GM23338 (cell line): ENCODE results near the gene IL23R. TPM values are rescaled to one million over a fixed set of nuclear protein-coding genes. Genes with fewer than 3 reads are reported as not detected.

Source experiments
- ATAC-seq: fragments of 200-7000 bp; cut with Tn5 transposase; 3 replicates; pipeline ENCODE4 v1.9.1; 2020
- DNase-seq: peaks from one replicate; pipeline ENCODE4 v3.0.0-alpha.2; 2015; ENCODE audit warnings: low spot score
- H2AFZ ChIP-seq: fragments of 200-600 bp; sonication (generic); 2 replicates; pipeline ENCODE4 v1.8.0; 2016; ENCODE audit warnings: antibody characterized with exemption, mild to moderate bottlenecking, moderate library complexity
- H3F3A ChIP-seq: fragments of 200-600 bp; sonication (generic); replicated peaks from 2 replicates; pipeline ENCODE4 v1.8.0; 2017; ENCODE audit warnings: antibody characterized with exemption, mixed run types, low read depth
- H3K27ac ChIP-seq: fragments of 200-600 bp; sonication (generic); 2 replicates; pipeline ENCODE4 v1.6.1; 2016; ENCODE audit warnings: low read depth
- H3K27me3 ChIP-seq: fragments of 200-600 bp; sonication (generic); 2 replicates; pipeline ENCODE4 v1.8.0; 2016; ENCODE audit warnings: mild to moderate bottlenecking, mixed run types, moderate library complexity; ENCODE audit not compliant: insufficient read depth
- H3K36me3 ChIP-seq: fragments of 200-600 bp; sonication (generic); 2 replicates; pipeline ENCODE4 v1.8.0; 2016; ENCODE audit warnings: mild to moderate bottlenecking; ENCODE audit not compliant: insufficient read depth
- H3K4me1 ChIP-seq: fragments of 200-600 bp; sonication (generic); 2 replicates; pipeline ENCODE4 v1.8.0; 2016; ENCODE audit warnings: mild to moderate bottlenecking, moderate library complexity; ENCODE audit not compliant: insufficient read depth
- H3K4me2 ChIP-seq: fragments of 200-600 bp; sonication (generic); 2 replicates; pipeline ENCODE4 v1.7.1; 2017; ENCODE audit warnings: mixed run types
- H3K4me3 ChIP-seq: fragments of 200-600 bp; sonication (generic); 2 replicates; pipeline ENCODE4 v1.6.1; 2016; ENCODE audit warnings: mixed run types
- H3K79me2 ChIP-seq: fragments of 200-600 bp; sonication (generic); replicated peaks from 2 replicates; pipeline ENCODE4 v1.8.0; 2017; ENCODE audit warnings: mild to moderate bottlenecking; ENCODE audit not compliant: insufficient read depth
- H3K9me2 ChIP-seq: fragments of 200-600 bp; sonication (generic); 2 replicates; pipeline ENCODE4 v1.8.0; 2017; ENCODE audit not compliant: insufficient read depth
- H4K20me1 ChIP-seq: fragments of 200-600 bp; sonication (generic); replicated peaks from 2 replicates; pipeline ENCODE4 v1.8.0; 2017; ENCODE audit warnings: mild to moderate bottlenecking; ENCODE audit not compliant: insufficient read depth
- H3K27ac Mint-ChIP-seq: 2 replicates; pipeline ENCODE4 v1.8.0; 2020; ENCODE audit warnings: inconsistent platforms, mild to moderate bottlenecking, moderate library complexity, mixed read lengths
- H3K27me3 Mint-ChIP-seq: 3 replicates; pipeline ENCODE4 v1.8.0; 2022; ENCODE audit warnings: low read depth, mild to moderate bottlenecking, moderate library complexity, mixed read lengths, inconsistent platforms; ENCODE audit not compliant: insufficient read depth, poor library complexity
- H3K36me3 Mint-ChIP-seq: 3 replicates; pipeline ENCODE4 v1.8.0; 2021; ENCODE audit warnings: low read depth, mild to moderate bottlenecking, inconsistent platforms, moderate library complexity, mixed read lengths
- H3K4me1 Mint-ChIP-seq: 3 replicates; pipeline ENCODE4 v1.8.0; 2020; ENCODE audit warnings: mild to moderate bottlenecking, inconsistent platforms, mixed read lengths
- H3K4me3 Mint-ChIP-seq: 3 replicates; pipeline ENCODE4 v1.8.0; 2021; ENCODE audit warnings: moderate library complexity, mild to moderate bottlenecking, inconsistent platforms, mixed read lengths
- H3K9me3 Mint-ChIP-seq: 3 replicates; pipeline ENCODE4 v1.8.0; 2020; ENCODE audit warnings: moderate library complexity, mild to moderate bottlenecking, inconsistent platforms, mixed read lengths
- CREB1 ChIP-seq: fragments of 250-450 bp; sonication (Bioruptor Pico); IDR thresholded peaks from 2 replicates; pipeline ENCODE4 v1.5.0; 2020; ENCODE audit warnings: low read depth, mild to moderate bottlenecking, moderate library complexity
- EZH2 ChIP-seq: fragments of 200-600 bp; sonication (generic); IDR thresholded peaks from one replicate; pipeline ENCODE4 v1.8.0; 2017; ENCODE audit warnings: antibody characterized with exemption, mild to moderate bottlenecking, low read depth; ENCODE audit not compliant: unreplicated experiment
- EZH2phosphoT487 ChIP-seq: fragments of 200-600 bp; sonication (generic); IDR thresholded peaks from one replicate; pipeline ENCODE4 v1.8.1; 2018; ENCODE audit warnings: antibody characterized with exemption; ENCODE audit not compliant: unreplicated experiment
- JUNB ChIP-seq: IDR thresholded peaks from one replicate; pipeline ENCODE4 v1.6.1; 2016; ENCODE audit warnings: antibody characterized with exemption; ENCODE audit not compliant: unreplicated experiment
- POLR2AphosphoS5 ChIP-seq: IDR thresholded peaks from 2 replicates; pipeline ENCODE4 v1.6.1; 2016; ENCODE audit warnings: antibody characterized with exemption, low read depth
- STAT1 ChIP-seq: IDR thresholded peaks from one replicate; pipeline ENCODE4 v1.6.1; 2016; ENCODE audit warnings: antibody characterized with exemption; ENCODE audit not compliant: unreplicated experiment
- ZNF114 ChIP-seq: fragments of 250-450 bp; sonication (Bioruptor Pico); IDR thresholded peaks from 2 replicates; pipeline ENCODE4 v1.5.0; 2020; ENCODE audit warnings: mild to moderate bottlenecking, moderate library complexity
- ZNF331 ChIP-seq: fragments of 250-450 bp; sonication (Bioruptor Pico); IDR thresholded peaks from 2 replicates; pipeline ENCODE4 v1.5.0; 2020; ENCODE audit warnings: low read depth, mild to moderate bottlenecking, moderate library complexity
- polyA plus RNA-seq: library from polyadenylated mRNA; unstranded; fragments of >200 nt; fragmentation: Nextera tagmentation; extraction: Ambion mirVana; gene quantifications from 2 replicates; pipeline ENCODE4 v1.2.1, GENCODE V29; 2016
- total RNA-seq: library from RNA; depleted of rRNA; stranded (reverse); fragments of >200 nt; shearing (Covaris generic); gene quantifications from 2 replicates; pipeline ENCODE4 v1.2.3, GENCODE V29; 2014
- TF ChIP-seq, protein P1 (sequence below), 2 experiments: fragments of 200-600 bp in 1 of 2; sonication (generic) in 1 of 2; conservative IDR thresholded peaks; 2 replicates each; pipeline versions ENCODE4 v1.5.1 to v1.6.1; 2016 to 2017; ENCODE audit warnings: antibody characterized with exemption in 2 of 2, low read depth in 2 of 2, mild to moderate bottlenecking in 2 of 2, moderate library complexity in 1 of 2
- TF ChIP-seq, protein P2 (sequence below): IDR thresholded peaks from one replicate; pipeline ENCODE4 v1.6.1; 2018; ENCODE audit warnings: antibody characterized with exemption; ENCODE audit not compliant: unreplicated experiment
- TF ChIP-seq, protein P3 (sequence below): IDR thresholded peaks from 2 replicates; pipeline ENCODE4 v1.6.1; 2016; ENCODE audit warnings: antibody characterized with exemption

The IL23R gene
- total and polyA plus RNA-seq, 2 experiments from 2014 or later, result not detected

DNA sequence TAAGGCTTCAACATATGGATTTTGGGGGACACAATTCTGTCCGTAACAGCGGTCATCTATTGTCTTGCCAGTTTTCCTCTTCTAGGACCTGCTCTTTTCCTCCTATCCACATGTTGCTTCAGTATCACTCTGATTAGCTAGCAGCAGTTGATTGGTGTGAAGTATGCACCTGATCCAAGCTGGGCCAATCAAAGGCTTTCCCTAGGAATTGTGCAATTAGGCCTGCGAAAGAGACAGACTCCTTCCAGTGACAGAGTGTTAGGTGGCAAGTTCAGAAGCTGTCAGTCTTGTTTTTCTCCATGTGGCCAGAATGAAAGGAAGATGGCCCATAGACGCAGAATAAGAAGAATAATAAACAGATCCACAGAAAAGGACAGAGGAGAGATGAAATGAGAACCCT lies 107.3 kb downstream of the IL23R start:
- DNase-seq (no peak), ATAC-seq (no peak)
- Mint-ChIP-seq H3K27me3 (no peaks in the 10 kb centered on the region), H3K4me1 (no peaks in the 10 kb centered on the region), H3K27ac (no peak overlapping the region), H3K9me3 (peaks cover 19% of the 10 kb centered on the region), H3K4me3 (no peak overlapping the region), H3K36me3 (peaks cover 6% of the 10 kb centered on the region; the same call in 2 of the 3 replicates)
- no peaks in the 10 kb centered on the region for H3F3A ChIP-seq
- H3K4me2 ChIP-seq, result no peak overlapping the region
- H3K79me2 ChIP-seq, result no peaks in the 10 kb centered on the region
- H3K36me3 ChIP-seq, result no peaks in the 10 kb centered on the region
- H2AFZ ChIP-seq, result no peak overlapping the region
- H4K20me1 ChIP-seq, result no peaks in the 10 kb centered on the region
- no peaks in the 10 kb centered on the region for H3K4me1 ChIP-seq
- H3K4me3 ChIP-seq, result no peak overlapping the region
- H3K27ac ChIP-seq, result no peak overlapping the region
- H3K27me3 ChIP-seq, result no peaks in the 10 kb centered on the region
- 0 out of 2 replicates have a peak, but pooled peaks cover 6% of the 10 kb centered on the region for H3K9me2 ChIP-seq
- TF ChIP-seq CREB1 (CRISPR knock-in tag) (no peak), ZNF114 (CRISPR knock-in tag) (no peak), EZH2 (no peak), JUNB (no peak), ZNF331 (CRISPR knock-in tag) (no peak), STAT1 (no peak), POLR2AphosphoS5 (no peak), EZH2phosphoT487 (no peak)
- TF ChIP-seq, protein P1, sequence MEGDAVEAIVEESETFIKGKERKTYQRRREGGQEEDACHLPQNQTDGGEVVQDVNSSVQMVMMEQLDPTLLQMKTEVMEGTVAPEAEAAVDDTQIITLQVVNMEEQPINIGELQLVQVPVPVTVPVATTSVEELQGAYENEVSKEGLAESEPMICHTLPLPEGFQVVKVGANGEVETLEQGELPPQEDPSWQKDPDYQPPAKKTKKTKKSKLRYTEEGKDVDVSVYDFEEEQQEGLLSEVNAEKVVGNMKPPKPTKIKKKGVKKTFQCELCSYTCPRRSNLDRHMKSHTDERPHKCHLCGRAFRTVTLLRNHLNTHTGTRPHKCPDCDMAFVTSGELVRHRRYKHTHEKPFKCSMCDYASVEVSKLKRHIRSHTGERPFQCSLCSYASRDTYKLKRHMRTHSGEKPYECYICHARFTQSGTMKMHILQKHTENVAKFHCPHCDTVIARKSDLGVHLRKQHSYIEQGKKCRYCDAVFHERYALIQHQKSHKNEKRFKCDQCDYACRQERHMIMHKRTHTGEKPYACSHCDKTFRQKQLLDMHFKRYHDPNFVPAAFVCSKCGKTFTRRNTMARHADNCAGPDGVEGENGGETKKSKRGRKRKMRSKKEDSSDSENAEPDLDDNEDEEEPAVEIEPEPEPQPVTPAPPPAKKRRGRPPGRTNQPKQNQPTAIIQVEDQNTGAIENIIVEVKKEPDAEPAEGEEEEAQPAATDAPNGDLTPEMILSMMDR (conservative IDR thresholded peaks at IDR 0.05; ENCODE audit: low read depth in 2 of 2), result no peak
- TF ChIP-seq, protein P2, sequence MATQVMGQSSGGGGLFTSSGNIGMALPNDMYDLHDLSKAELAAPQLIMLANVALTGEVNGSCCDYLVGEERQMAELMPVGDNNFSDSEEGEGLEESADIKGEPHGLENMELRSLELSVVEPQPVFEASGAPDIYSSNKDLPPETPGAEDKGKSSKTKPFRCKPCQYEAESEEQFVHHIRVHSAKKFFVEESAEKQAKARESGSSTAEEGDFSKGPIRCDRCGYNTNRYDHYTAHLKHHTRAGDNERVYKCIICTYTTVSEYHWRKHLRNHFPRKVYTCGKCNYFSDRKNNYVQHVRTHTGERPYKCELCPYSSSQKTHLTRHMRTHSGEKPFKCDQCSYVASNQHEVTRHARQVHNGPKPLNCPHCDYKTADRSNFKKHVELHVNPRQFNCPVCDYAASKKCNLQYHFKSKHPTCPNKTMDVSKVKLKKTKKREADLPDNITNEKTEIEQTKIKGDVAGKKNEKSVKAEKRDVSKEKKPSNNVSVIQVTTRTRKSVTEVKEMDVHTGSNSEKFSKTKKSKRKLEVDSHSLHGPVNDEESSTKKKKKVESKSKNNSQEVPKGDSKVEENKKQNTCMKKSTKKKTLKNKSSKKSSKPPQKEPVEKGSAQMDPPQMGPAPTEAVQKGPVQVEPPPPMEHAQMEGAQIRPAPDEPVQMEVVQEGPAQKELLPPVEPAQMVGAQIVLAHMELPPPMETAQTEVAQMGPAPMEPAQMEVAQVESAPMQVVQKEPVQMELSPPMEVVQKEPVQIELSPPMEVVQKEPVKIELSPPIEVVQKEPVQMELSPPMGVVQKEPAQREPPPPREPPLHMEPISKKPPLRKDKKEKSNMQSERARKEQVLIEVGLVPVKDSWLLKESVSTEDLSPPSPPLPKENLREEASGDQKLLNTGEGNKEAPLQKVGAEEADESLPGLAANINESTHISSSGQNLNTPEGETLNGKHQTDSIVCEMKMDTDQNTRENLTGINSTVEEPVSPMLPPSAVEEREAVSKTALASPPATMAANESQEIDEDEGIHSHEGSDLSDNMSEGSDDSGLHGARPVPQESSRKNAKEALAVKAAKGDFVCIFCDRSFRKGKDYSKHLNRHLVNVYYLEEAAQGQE, result no peak
- TF ChIP-seq, protein P3, sequence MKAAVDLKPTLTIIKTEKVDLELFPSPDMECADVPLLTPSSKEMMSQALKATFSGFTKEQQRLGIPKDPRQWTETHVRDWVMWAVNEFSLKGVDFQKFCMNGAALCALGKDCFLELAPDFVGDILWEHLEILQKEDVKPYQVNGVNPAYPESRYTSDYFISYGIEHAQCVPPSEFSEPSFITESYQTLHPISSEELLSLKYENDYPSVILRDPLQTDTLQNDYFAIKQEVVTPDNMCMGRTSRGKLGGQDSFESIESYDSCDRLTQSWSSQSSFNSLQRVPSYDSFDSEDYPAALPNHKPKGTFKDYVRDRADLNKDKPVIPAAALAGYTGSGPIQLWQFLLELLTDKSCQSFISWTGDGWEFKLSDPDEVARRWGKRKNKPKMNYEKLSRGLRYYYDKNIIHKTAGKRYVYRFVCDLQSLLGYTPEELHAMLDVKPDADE, result no peak
